Activated CD4-positive, alpha-beta T cell treated with anti-CD3 and anti-CD28 coated beads, Interleukin-2, amount 50 U/mL, for 48 hours (primary cell): ENCODE results near the gene SELENOK.

Experiments used
- DNase-seq, 2 experiments: peaks; one replicate each; pipeline ENCODE4 v3.0.0-alpha.2; 2020

Gene SELENOK

DNA sequence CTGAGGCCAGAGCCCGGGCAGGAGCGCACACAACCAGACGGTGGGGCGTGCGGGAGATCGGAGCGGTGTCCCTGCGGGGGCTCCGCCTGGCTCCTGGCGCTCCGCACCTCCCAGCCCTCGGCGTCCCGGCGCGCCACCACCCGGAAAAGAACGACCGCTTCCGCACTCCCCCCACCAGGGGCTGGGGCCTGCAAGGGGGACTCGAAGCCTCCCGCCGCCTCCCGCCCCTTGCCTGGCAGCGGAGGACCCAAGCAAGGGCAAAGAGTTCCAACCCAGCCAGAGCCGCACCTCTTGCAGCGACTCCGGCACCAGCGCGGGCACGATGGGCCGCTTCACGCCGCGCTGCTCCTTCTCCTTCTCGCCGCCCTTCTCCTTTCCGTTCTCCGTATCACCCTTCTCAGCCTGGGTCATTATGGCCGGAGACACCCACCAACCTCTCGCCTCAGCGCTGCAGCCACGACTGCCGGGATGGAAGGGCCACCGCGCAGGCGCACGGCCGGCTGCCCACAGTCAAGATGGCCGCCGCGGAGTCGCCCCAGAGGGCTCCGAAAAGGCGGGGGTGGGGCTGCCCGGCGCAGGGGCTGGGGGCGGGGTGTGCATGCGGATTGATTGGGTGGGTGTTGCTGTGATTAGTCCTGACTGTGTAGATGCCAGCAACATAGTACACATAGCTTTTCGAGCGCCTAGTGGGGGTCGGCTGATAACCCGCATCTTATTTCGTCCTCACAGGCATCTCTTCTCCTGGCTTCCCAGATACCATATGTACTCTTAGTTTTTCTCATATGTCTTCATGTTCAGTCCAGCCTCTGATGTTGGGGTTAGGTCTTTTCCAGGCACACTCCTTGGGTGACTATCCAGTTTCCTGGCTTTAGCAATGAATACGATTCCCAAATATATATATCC, 9.7 kb downstream of the SELENOK start, which contains the start of gene ACTR8:
Gene ACTR8, minus strand, starts transcription at position 462 of the 903 bp plus-strand sequence. Its CDS starts 51 bp downstream, at position 411.
- DNase-seq = peak; percentile 84 to 87

GRCh38 chr3:53880396-53881345, 11.0 kb downstream of the SELENOK start:
- no peak for DNase-seq

GRCh38 chr3:53865732-53866499, 25.7 kb downstream of the SELENOK start:
- DNase-seq = no peak

- no peak for DNase-seq
These were observed 28.5 kb downstream of the SELENOK start for GRCh38 chr3:53863145-53863544.

DNA sequence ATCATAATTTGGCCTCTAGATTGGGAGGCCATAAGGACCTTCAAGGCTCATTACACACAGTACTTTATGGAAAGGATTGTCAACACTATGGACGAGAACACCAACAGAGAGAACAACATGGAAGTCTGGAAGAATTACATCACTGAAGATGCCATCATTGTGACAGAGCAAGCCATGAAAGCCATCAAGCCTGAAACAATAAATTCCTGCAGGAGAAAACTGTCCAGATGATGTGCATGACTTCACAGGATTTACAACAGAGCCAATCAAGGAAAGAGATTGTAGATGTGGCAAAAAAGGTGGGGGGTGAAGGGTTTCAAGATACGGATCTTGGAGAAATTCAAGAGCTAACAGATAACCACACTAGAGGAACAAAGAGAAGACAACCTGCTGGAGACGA, 29.4 kb downstream of the SELENOK start:
- DNase-seq = no peak

DNA sequence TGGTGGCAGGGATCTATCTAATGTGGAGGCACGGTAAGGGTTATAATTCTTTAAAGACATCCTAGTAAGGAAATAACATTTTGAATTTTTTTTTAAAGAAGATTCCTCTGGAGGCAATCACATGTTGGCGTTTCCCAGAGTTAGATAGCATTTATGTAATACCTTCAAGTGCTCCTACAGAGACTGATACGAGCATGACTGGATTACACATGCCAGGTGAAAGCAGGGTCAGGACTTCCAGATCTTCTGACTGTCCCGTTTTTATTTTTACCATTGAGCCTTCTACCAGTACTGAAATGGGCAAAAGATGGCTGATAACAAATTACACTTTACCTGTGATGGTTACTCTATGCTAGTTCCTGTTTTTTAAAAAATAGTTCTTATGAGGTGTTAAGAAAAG, 31.5 kb downstream of the SELENOK start:
- no peak for DNase-seq

GRCh38 chr3:53859178-53859577, 32.5 kb downstream of the SELENOK start:
- no peak for DNase-seq

DNA sequence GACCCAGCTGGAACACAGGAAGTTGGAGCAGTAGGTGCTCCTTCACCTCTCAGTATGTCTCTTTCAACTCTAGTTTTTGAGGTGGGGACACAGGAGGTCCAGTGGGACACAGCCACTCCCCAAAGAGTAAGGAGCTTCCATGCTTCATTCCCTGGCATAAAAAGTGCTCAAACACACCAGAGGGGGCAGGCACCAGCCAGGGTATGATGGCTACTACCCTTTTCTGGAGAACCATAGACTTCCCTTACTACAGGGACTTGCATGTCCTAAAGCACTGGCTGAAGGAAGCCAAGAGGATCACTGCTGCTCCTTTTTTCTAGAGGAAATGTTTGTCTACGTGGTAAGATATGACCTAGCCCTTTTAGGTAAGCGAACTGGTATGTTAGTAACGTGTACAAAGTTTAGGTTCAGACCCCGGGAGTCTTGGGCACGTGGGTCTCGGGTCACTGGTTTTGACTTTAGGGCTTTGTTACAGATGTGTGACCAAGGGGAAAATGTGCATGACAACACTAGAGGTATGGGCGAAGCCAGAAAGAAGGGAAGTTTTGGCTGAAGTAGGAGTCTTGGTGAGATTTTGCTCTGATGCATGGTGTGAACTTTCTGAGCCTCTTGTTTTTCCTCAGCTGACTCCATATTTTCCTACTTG, 33.4 kb downstream of the SELENOK start:
- DNase-seq = no peak

- no peak for DNase-seq
These were observed 34.7 kb downstream of the SELENOK start for GRCh38 chr3:53856964-53857363.

GRCh38 chr3:53850895-53851294, 40.8 kb downstream of the SELENOK start:
- no peak for DNase-seq

DNA sequence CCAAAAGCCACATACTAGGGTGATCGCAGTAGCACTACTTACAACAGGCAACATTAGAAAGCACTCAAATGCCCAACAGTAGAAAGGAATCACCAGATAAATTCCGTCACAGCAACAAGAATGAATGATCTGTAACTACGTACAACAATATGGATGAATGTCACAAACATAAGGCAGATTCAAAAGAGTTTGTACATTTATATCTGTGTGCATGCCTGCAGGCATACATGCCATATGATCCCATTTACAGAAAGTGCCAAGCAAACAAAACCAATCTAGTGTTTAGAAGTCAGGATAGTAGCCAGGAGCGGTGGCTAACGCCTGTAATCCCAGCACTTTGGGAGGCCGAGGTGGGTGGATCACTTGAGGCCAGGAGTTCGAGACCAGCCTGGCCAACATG, 41.7 kb downstream of the SELENOK start:
- no peak for DNase-seq

DNA sequence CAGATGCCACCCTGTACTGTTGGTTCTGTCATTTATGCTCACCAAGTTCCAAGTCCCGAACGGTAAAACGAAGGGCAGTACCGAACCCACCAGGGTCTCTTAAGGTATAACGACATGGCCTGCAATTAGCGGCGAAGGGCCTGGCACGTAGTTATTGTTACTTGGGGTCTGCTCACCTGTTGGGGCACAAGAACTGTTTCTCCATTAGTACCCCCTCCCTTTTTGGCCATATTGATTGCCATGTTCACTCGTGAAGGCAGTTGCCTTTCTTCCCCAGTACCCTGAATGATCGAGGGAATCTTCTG, 44.9 kb downstream of the SELENOK start:
- no peak for DNase-seq

GRCh38 chr3:53846134-53846850, 45.4 kb downstream of the SELENOK start, which contains the start of the genes CHDH and IL17RB:
Gene CHDH, minus strand, starts transcription at chr3:53846419. Its CDS starts 22,411 bp downstream, at chr3:53824008.
Gene IL17RB, plus strand, starts transcription at chr3:53846568. Its CDS starts 21 bp downstream, at chr3:53846589.
- peak; percentile 20 to 32 for DNase-seq

DNA sequence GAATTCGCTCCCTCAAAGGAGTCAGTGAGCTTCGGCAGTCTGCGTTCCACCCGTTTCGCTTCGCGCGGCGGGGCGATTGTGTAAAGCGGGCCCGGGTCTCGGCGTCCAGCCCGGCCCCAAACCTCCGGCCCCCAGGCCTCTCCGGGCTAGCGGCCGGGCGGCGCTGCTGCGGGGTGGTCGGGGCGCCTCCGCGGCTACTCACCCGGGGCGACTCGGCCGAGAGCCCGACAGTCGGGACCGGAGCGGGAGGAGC, 45.9 kb downstream of the SELENOK start:
- DNase-seq = no peak

DNA sequence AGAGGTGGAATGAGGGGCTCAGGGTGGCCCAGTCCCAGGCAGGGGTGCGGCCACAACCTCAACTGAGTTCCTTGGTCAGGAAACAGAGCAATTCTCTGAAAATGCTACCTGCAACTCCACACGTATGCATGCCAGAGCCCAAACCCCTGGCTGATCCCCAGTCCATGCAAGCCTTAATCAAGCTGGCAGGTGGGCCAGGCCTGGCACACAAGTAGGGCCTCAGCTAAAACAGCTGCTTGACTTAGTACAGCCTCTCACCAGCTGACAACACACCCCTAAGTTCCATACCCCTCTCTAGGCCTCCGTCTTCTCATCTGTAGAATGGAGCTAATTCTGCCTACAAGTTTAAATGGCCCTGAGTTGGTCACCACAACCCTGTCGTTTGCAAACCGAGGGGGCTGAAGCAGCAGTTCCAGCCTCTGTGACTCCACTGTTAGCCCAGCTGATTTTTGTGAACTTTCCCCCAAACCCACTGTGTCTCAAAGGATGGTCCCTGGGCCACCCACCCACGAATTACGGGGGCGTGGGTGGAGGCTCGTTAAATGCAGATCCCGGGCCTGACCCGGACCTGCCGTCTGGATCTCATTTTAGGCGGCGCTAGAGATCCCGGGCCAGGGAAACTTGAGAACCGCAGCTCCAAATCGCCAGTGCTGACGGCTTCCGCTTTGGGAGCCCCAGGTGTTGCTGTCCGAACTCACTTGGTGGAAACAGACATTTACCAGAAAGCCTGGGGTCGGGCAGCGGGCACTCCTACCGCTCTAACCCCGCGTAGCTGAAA, 46.4 kb downstream of the SELENOK start:
- peak in 1 of 2 experiments; percentile 11 for DNase-seq

DNA sequence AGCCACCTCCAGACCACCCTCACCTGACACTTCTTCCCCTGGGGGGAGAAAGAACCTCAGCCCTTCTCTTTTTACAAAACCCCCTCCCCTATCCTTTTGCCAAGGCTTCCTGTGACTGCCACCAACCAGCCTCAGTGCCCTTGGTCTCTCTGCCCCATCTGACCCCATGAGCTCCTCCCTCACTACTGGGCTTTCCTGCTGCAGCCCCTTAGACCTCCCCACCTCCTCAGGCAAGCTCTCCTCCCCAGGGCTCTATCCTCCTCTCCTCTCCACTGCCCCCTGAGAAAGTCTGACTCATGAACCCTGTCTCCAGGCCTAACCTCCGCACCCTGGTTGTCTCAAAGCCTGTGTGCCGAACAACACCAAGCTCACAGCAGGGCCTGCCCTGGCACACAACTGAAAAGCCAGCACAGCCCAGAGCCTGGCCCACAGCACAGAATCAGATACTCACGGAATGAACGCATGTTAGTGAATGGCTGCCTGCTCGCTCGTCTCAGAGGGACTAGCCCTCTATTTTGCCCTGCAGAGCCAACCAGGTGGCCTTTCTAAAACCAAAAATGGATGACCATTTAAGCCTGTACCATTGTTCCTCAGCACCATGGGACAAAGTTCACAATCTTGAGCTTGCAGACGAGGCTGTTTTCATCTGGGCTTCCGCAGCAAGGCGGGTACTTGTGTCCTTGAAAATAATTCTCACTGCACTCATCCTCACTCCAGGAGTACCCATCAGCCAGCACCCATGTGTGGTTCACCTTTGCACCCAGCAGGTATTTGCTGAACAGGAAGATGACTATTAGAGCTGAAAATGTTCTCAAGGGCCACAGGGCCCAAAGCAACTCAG, 47.2 kb downstream of the SELENOK start:
- DNase-seq = no peak

GRCh38 chr3:53843195-53844177, 48.2 kb downstream of the SELENOK start:
- no peak for DNase-seq

DNA sequence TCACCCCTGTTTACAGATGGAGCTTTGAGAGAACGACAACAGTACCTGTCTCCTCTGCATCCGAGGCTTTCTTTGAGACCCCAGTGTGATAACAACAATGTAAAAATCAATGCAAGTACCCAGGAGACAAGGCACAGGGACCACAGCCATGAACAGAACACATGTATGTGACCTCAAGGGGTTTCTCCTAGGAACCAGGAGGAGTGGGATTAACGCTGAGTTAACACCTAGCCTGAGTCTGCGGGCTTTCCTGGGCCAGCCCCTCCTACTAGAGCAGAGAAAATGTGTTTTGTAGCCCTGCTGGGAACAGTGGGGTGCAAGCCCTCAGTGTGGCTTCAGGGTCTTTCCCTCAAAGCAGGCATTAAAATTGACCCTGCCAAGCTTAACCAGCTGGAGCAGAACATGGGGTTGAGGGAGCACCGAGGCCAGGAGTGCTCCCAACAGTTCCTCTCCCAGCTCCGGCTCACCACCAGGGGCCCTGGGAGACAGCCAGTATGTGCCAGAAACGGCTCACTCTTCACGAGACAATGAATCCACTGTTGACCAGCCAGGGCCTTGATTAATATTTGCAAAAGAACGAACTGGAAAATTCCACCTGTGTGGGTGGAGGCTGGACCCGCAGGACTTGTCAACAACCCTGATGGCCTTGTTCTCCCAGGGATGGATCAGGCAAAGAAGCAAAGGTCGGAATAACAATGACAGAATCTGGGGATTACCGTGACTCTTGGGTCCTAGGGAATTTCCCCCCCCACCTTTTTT, 49.0 kb downstream of the SELENOK start:
- DNase-seq = no peak
